ENCODE results near the gene ITGAE.

GRCh38 chr17:3693141-3693540, 107.8 kb downstream of the ITGAE start:
- TF ChIP-seq CTCF (IDR thresholded peaks at IDR 0.05) = no peak
- TF ChIP-seq POLR2AphosphoS5 (IDR thresholded peaks at IDR 0.05) = no peak
- no peak for TF ChIP-seq POLR2A (IDR thresholded peaks at IDR 0.05)

Measured in prostate gland (tissue), 2 donors.